Measurements from ENCODE around the gene ADAM21.
"Not testable (repeated sequence)": the region's sequence is repeated elsewhere in the genome, so short reads cannot be mapped to it uniquely, and the experiment has no call there.

The ADAM21 gene

DNA sequence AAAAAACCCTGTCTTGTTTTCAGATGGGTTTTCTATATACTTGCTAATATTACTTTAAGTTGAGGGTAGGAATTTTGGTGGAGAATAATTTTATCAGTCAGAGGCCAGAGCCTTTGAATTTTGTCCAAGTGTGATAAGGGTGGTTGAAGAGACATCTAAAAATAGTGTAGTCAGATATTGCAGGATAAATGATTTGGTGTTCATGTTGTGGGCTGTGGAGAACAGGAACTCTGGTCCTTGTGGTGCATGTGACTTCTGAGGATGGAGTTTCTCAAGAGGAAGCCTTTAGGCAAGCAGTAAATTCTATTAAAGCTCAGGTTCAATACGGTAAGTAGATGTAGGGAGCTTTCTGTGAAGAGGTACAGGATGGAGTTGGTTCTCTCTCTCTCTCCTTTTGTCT, 2.8 kb downstream of the ADAM21 start:
- no peak for TF ChIP-seq POLR2A (IDR thresholded peaks at IDR 0.05; ENCODE audit: low read length)
- TF ChIP-seq GATA1 (IDR thresholded peaks at IDR 0.05; ENCODE audit: low read depth, low read length), result no peak
- DNase-seq, result no peak

DNA sequence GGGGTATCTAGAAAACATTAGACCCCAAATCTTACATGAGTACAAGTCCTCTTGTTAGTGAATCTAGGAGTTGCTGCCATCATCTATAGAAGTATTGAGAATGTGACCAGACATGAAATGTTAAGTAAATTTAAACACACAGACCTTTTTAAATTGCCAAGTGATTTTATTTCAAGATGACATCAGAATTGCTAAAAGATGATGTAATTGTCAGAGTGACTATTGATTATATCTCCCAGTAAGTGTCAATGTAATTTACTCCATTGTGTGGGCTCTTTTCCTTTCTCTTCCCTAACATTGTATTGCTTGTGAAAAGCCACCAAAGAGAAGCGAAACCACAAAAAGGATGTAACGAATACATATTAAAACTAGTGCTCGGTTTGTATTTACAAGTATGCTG, 16.8 kb downstream of the ADAM21 start:
- TF ChIP-seq GATA1 (IDR thresholded peaks at IDR 0.05; ENCODE audit: low read depth, low read length) (no peak), POLR2A (IDR thresholded peaks at IDR 0.05; ENCODE audit: low read length) (no peak)
- no peak for DNase-seq

DNA sequence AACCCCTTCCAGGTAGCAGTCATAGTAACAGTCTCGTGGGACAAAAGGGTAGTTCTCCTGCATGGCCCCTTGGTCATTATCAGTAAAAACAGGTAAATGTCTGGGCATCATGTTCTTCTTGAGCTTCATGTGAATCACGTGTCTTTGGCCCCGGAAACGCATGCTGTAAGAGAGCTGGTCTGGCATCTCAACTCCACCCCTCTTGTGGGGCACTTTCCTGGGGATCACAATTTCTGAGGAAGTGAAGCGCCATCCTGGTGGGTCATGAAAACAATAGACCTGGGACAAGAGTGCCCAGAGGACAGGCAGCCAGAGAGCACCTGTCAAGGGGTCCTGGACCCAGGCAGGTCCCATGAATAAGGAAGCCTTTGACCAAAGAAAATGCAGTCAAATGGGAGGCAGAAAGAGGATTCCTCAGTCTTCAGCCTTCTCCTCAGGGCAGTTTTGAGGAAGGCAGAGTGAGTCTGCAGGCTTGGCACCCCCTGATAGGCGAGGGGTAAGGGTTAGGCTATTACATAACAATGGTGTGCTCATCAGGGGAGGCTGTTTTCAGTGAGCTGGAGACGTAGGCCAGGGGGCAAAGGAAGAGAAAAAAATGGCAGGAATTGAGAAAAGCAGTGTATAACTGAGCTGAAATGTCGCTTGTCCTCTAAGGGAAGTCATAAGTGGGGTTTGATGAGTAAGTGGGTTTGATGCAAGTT, 19.0 kb downstream of the ADAM21 start:
- DNase-seq, result not testable (repeated sequence)

DNA sequence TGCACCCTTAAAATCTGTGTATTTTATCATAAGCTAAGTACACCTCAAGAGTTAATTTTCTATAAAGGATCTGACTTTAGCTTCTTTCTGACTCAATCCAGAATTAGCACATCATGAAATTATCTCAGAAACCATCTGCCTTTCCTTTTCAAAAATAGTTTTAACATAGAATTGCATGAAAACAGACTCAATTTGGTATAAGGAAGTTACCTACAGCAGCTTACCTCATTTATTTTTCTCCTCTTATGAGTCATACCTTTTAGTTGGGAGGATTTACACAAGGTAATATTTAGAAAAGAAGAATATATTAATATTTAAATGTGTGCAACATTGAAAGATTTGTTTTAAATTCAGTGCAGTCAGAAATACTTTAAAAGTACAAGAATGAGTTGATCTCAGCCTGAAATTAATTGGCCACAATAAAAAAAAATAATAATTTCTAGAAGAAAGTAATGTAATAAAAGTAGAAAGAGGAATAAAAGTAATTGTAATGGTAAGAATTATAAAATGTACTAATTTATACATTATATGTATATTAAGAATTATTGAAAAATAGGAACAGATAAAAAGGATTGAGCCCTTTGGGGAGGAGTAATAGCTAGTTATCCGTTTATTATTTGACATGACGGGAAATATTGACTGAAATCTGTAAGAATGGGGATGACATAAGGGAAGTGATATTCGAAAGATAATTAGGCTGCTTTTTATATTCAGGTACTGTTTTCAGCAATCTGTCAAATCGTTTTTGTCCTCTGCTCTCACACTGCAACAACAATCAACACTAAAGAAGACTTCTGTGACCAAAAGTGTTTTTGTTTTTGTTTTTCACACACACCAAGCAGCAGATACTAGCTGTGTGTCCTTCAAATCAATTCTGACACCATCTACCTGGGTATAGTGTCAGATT, 20.5 kb downstream of the ADAM21 start:
- TF ChIP-seq POLR2A (IDR thresholded peaks at IDR 0.05; ENCODE audit: low read length), result no peak
- no peak for TF ChIP-seq GATA1 (IDR thresholded peaks at IDR 0.05; ENCODE audit: low read depth, low read length)
- no peak for DNase-seq

DNA sequence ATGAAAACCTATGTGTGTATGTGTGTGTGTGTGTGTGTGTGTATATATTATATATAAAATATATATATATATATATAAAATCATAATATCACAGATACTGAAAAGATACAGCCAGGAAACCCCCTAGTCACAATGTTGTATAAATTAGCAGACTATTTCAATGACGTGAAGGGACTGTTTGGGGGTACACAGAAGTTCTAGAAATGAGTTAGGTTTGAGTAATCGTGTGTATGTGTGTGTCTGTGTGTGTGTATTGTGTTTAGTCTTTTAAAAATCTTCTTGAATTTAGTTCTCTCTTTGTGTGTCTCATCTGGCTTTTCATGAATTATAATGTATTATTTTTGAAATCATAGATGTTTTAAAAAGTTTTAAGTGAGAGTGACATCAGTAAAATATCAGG, 21.9 kb downstream of the ADAM21 start:
- TF ChIP-seq POLR2A (IDR thresholded peaks at IDR 0.05; ENCODE audit: low read length) (no peak), GATA1 (IDR thresholded peaks at IDR 0.05; ENCODE audit: low read depth, low read length) (no peak)
- DNase-seq, result no peak

DNA sequence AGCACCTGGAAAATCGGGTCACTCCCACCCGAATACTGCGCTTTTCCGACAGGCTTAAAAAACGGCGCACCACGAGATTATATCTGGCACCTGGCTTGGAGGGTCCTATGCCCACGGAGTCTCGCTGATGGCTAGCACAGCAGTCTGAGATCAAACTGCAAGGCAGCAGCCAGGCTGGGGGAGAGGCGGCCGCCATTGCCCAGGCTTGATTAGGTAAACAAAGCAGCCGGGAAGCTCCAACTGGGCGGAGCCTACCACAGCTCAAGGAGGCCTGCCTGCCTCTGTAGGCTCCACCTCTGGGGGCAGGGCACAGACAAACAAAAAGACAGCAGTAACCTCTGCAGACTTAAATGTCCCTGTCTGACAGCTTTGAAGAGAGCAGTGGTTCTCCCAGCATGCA, 23.5 kb downstream of the ADAM21 start:
- DNase-seq, result not testable (repeated sequence)

DNA sequence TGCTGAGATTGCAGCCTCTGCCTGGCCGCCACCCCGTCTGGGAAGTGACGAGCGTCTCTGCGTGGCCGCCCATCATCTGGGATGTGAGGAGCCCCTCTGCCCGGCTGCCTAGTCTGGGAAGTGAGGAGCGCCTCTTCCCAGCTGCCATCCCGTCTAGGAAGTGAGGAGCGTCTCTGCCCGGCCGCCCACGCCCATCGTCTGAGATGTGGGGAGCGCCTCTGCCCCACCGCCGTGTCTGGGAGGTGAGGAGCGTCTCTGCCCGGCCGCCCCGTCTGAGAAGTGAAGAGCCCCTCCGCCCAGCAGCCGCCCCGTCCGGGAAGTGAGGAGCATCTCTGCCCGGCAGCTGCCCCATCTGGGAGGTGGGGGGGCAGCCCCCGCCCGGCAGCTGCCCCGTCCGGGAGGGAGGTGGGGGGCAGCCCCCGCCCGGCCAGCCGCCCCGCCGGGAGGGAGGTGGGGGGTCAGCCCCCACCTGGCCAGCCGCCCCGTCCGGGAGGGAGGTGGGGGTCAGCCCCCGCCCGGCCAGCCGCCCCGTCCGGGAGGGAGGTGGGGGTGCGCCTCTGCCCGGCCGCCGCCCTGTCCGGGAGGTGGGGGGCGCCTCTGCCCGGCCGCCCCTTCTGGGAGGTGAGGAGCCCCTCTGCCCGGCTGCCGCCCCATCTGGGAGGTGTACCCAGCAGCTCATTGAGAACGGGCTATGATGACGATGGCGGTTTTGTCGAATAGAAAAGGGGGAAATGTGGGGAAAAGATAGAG, 25.6 kb downstream of the ADAM21 start:
- DNase-seq, result not testable (repeated sequence)

DNA sequence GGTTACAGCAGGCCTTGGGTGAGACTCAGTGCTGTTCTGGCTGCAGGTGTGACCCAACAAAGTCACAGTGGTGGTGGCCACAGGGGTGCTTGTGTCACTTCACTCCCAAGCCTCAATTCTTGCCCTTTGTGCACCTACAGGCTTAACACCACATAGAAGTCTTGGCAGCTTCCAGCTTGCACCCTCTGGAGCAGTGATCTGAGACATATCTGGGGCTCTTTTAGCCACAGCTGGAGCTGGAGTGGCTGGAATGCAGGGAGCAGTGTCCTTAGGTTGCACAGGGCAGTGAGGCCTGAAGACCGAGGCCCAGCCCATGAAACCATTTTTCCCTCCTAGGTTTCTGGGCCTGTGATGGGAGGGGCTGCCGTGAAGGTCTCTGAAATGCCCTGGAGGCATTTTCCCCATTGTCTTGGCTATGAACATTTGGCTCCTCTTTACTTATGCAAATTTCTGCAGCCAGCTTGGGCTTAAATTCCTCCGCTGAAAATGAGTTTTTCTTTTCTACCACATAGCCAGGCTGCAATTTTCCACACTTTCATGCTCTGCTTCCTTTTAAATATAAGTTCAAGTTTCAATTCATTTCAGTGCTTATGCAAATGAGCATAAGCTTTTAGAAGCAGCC, 37.7 kb downstream of the ADAM21 start:
- no peak for DNase-seq
- TF ChIP-seq GATA1 (IDR thresholded peaks at IDR 0.05; ENCODE audit: low read depth, low read length) (no peak), POLR2A (IDR thresholded peaks at IDR 0.05; ENCODE audit: low read length) (no peak)

DNA sequence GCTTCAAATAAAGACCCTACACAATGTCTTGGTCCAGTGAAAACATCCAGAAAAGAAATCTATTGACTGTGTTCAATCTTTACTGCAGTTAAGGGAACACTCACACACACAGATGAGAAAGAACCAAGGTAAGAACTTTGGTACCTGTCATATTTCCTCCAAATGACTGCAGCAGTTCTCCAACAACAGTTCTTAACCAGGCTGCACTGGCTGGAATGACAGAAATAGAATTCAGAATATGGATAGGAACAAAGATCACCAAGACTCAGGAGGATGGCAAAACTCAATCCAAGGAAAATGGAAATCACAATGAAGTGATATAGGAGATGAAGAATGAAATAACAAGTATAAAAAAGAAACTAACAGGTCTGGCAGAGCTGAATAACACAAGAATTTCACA, 46.2 kb downstream of the ADAM21 start:
- TF ChIP-seq GATA1 (IDR thresholded peaks at IDR 0.05; ENCODE audit: low read depth, low read length) (no peak), POLR2A (IDR thresholded peaks at IDR 0.05; ENCODE audit: low read length) (no peak)
- DNase-seq, result no peak
